ENCODE results near the gene POMT1. TPM values are rescaled to one million over a fixed set of nuclear protein-coding genes. Genes with fewer than 3 reads are reported as not detected.

POMT1 gene
- total RNA-seq, 2 experiments from 2014 or later: 4.7 to 27.1 TPM

GRCh38 chr9:131490514-131490913, 12.2 kb upstream of the POMT1 start:
- TF ChIP-seq, protein P1, sequence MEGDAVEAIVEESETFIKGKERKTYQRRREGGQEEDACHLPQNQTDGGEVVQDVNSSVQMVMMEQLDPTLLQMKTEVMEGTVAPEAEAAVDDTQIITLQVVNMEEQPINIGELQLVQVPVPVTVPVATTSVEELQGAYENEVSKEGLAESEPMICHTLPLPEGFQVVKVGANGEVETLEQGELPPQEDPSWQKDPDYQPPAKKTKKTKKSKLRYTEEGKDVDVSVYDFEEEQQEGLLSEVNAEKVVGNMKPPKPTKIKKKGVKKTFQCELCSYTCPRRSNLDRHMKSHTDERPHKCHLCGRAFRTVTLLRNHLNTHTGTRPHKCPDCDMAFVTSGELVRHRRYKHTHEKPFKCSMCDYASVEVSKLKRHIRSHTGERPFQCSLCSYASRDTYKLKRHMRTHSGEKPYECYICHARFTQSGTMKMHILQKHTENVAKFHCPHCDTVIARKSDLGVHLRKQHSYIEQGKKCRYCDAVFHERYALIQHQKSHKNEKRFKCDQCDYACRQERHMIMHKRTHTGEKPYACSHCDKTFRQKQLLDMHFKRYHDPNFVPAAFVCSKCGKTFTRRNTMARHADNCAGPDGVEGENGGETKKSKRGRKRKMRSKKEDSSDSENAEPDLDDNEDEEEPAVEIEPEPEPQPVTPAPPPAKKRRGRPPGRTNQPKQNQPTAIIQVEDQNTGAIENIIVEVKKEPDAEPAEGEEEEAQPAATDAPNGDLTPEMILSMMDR (conservative IDR thresholded peaks at IDR 0.05; ENCODE audit: low read length): no peak
- TF ChIP-seq EZH2phosphoT487 (IDR thresholded peaks at IDR 0.05; ENCODE audit: borderline replicate concordance, low read depth, low read length): no peak
- BruUV-seq (replicated peaks): no TSS peak
- CTCF ChIA-PET (ENCODE audit: unreplicated experiment): no interaction called here

DNA sequence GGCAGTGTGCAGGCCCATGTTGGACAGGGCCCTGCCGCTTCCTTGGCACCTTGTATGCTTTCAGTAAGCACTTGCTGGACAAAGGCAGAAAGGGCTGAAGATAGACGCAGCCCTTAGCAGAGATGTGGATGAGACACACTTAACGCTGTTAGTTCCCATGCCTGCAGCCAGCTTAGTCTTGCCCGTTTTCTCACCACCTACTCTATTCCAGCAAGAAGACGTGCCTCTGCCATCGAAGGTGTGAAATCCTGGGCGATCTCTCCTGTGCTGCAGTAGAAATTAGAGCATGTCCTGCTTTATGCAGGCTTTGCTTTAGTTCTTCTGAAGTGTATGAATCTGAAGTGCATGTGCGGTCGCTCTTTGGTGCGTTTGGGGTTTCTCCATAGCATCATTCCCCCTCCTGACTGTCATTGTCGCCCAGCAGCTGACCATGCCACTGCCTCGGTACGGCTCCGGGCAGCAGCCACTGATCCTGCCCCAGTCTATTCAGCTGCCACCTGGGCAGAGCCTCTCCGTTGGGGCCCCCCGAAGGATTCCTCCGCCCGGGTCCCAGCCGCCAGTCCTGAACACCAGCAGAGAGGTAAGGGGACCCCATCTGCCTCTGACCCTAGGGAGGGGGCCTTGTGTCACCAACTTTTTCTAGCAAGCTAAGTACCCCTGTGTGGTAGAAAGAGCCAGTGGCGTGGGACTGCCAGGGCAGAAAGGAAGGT, 11.6 kb upstream of the POMT1 start:
- POLR2A ChIA-PET: no interaction called here
- no peaks in the 10 kb centered on the region for H4K20me1 ChIP-seq (ENCODE audit: insufficient read depth, low read length)

More at GRCh38 chr9:131490514-131490913, 12.2 kb upstream of the POMT1 start:
- no peaks in the 10 kb centered on the region for H3K79me2 ChIP-seq (ENCODE audit: insufficient read depth, low read depth, low read length)
- no peak overlapping the region for H2AFZ ChIP-seq (ENCODE audit: low read length)
- no peaks in the 10 kb centered on the region for H3K9me3 ChIP-seq (ENCODE audit: low read length)
- no peak overlapping the region for H3K4me3 ChIP-seq (ENCODE audit: low read depth, low read length, poor library complexity, severe bottlenecking)
- no peak for DNase-seq (ENCODE audit: low spot score)
- peaks cover 100% of the 10 kb centered on the region for H3K36me3 ChIP-seq (ENCODE audit: insufficient read depth, low read length)
- no peak overlapping the region for H3K4me2 ChIP-seq (ENCODE audit: low read length)
- POLR2A ChIA-PET: no interaction called here
- intact Hi-C loops (cut with micrococcal nuclease; ENCODE audit: unreplicated experiment): no loop called here
- no peaks in the 10 kb centered on the region for H3K9me2 ChIP-seq (ENCODE audit: insufficient read depth, low read length)
- no peaks in the 10 kb centered on the region for H4K20me1 ChIP-seq (ENCODE audit: insufficient read depth, low read length)
- H3K27ac ChIP-seq (ENCODE audit: low read depth, low read length, poor library complexity, severe bottlenecking): no peak overlapping the region
- H3K4me1 ChIP-seq (ENCODE audit: insufficient read depth, low read length, poor library complexity, severe bottlenecking): no peaks in the 10 kb centered on the region

GRCh38 chr9:131492070-131492469, 10.6 kb upstream of the POMT1 start:
- Histone ChIP-seq H3K4me3 (ENCODE audit: low read depth, low read length, poor library complexity, severe bottlenecking) (no peak overlapping the region), H3K9me2 (ENCODE audit: insufficient read depth, low read length) (no peaks in the 10 kb centered on the region), H3K4me1 (ENCODE audit: insufficient read depth, low read length, poor library complexity, severe bottlenecking) (no peaks in the 10 kb centered on the region), H3K4me2 (ENCODE audit: low read length) (no peak overlapping the region), H3K79me2 (ENCODE audit: insufficient read depth, low read depth, low read length) (no peaks in the 10 kb centered on the region), H4K20me1 (ENCODE audit: insufficient read depth, low read length) (no peaks in the 10 kb centered on the region), H3K27ac (ENCODE audit: low read depth, low read length, poor library complexity, severe bottlenecking) (no peak overlapping the region), H3K9me3 (ENCODE audit: low read length) (no peaks in the 10 kb centered on the region), H3K36me3 (ENCODE audit: insufficient read depth, low read length) (peaks cover 100% of the 10 kb centered on the region), H2AFZ (ENCODE audit: low read length) (no peak overlapping the region)
- TF ChIP-seq EZH2phosphoT487 (IDR thresholded peaks at IDR 0.05; ENCODE audit: borderline replicate concordance, low read depth, low read length): no peak
- TF ChIP-seq, protein P1 (conservative IDR thresholded peaks at IDR 0.05; ENCODE audit: low read length): no peak
- no peak for DNase-seq (ENCODE audit: low spot score)
- ChIA-PET CTCF (ENCODE audit: unreplicated experiment) (no interaction called here), POLR2A (no interaction called here)
- no TSS peak for BruUV-seq (replicated peaks)
- intact Hi-C loops (cut with micrococcal nuclease; ENCODE audit: unreplicated experiment): no loop called here

More for the DNA sequence above, 11.6 kb upstream of the POMT1 start:
- H3K4me1 ChIP-seq (ENCODE audit: insufficient read depth, low read length, poor library complexity, severe bottlenecking): no peaks in the 10 kb centered on the region
- no TSS peak for BruUV-seq (replicated peaks)
- no peak overlapping the region for H3K27ac ChIP-seq (ENCODE audit: low read depth, low read length, poor library complexity, severe bottlenecking)
- no peak overlapping the region for H2AFZ ChIP-seq (ENCODE audit: low read length)
- H3K9me3 ChIP-seq (ENCODE audit: low read length): no peaks in the 10 kb centered on the region
- TF ChIP-seq EZH2phosphoT487 (IDR thresholded peaks at IDR 0.05; ENCODE audit: borderline replicate concordance, low read depth, low read length): no peak
- TF ChIP-seq, protein P1 (conservative IDR thresholded peaks at IDR 0.05; ENCODE audit: low read length): no peak
- no peak overlapping the region for H3K4me3 ChIP-seq (ENCODE audit: low read depth, low read length, poor library complexity, severe bottlenecking)
- H3K36me3 ChIP-seq (ENCODE audit: insufficient read depth, low read length): peaks cover 100% of the 10 kb centered on the region
- no peak overlapping the region for H3K4me2 ChIP-seq (ENCODE audit: low read length)
- DNase-seq (ENCODE audit: low spot score): no peak
- CTCF ChIA-PET (ENCODE audit: unreplicated experiment): no interaction called here
- H3K79me2 ChIP-seq (ENCODE audit: insufficient read depth, low read depth, low read length): no peaks in the 10 kb centered on the region
- no peaks in the 10 kb centered on the region for H3K9me2 ChIP-seq (ENCODE audit: insufficient read depth, low read length)
- intact Hi-C loops (cut with micrococcal nuclease; ENCODE audit: unreplicated experiment): no loop called here
